ENCODE data around the gene SPRR1A.

SPRR1A gene

DNA sequence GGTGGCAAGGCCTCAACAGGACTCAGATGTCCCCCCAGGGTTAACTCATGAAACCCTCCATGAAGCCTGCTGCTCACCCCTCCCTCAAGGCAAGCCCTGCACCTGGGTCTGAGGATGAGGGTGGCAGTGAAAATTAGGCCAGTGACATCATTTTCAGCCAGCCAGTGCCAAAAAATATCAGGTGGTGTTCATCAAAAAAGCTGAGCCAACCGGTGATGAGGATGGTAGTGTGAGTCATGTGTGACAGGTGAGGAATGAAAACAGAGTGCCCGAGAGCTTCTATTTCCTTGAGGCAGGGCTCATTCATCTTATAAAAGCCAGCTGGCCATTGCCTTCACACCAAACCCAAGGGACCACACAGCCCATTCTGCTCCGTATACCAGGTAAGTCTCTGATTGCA lies at the start of gene SPRR1A:
Gene SPRR1A, plus strand, starts transcription at position 339 of the 400 bp plus-strand sequence. CDS start 1,150 bp downstream, outside the sequence.
- no peak for DNase-seq

- no peak for DNase-seq
Measured at GRCh38 chr1:152940614-152941013, 43.3 kb upstream of the SPRR1A start.

GRCh38 chr1:152941037-152941711 lies 42.7 kb upstream of the SPRR1A start:
- DNase-seq, result no peak

- DNase-seq, result no peak
Measured at GRCh38 chr1:152942161-152942560, 41.7 kb upstream of the SPRR1A start.

DNA sequence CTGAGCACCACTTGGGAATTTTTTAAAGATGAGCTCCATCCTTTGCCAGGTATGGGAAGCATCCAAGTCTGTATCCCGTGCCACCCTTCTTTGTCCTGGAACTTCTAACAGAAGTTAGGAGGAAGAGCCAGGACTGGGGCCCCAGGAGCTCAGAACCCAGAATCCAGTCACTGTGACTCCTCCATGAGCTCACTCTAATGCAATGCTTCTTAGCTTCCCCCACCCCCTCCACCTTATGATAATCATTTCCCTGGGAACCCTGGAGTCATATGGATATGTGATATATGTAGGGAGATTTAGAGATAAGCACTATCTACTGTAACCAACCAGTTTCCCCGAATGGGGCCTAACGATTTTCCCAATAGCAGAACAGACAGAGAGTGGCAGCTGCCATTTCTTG lies 37.6 kb upstream of the SPRR1A start:
- no peak for DNase-seq

DNA sequence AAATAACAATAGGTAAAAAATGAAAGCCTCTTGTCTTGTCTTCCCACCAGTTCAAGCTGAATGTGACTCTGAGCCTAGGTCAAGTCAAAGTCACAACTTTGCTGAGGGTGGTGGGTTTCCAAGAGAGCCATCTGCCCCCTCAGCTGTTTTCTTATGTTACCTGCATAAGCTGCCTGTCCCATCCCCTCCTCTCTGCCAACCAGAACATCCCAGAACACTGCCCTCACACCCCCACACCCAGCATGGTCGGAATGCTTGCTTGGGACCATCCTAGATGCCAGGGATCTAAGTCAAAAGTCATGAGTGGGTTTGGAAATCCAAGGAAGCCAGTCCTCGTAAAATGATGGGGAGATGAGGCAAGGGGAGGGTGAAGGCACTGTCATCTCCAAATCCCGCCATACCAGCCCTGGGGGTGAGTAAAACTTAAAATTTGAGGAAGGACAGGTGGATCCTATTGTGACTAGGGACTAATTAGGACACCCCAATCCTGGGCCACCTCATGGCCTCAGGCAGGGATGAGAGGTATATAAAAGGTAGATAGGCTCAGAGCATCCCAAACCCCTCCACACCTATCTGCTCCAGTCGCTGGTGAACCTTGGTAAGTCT lies 37.1 kb upstream of the SPRR1A start, which contains the start of gene SPRR5:
Gene SPRR5, plus strand, starts transcription at position 556 of the 606 bp plus-strand sequence. CDS start 1,349 bp downstream, outside the sequence.
- DNase-seq, result no peak

- no peak for DNase-seq
Measured at GRCh38 chr1:152951711-152952110, 32.2 kb upstream of the SPRR1A start.

DNA sequence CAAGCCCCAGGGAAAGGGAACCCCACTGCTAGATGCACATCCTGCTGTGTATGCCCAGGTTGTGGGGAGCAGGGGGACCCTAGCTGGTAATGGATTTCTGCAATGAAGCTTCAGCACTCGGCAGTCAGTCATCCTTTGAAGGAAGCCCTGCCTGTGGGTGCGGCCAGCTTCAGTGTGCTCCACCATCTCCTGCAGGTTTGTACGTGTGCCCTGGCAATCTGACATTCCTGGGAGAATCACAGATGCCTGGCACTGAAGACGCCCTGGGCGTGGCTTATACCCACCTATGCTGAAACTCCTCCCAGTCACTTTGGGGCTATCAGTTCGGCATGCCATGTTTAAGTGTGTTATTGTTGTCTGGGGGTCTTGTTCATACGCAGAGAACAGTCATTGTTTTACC lies 30.1 kb upstream of the SPRR1A start:
- DNase-seq, result no peak

DNA sequence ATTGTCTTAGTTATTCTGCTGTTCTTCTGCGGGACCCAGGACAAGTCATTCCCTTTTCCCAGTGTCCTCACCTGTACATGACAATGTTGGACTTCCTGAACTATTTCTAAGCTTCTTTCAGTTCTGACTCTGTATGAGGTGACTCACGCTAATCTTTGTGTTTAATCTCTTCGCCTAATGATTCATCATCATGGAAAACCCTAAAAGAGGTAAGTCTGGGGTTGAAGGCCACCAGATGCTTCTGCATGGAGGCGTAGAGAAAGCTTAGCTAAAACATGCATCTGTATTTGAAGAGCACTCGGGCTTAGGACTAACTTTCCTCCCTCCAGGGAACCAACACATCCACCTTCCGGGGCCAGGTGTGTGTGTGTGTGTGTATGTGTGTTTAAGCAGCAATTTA lies 29.4 kb upstream of the SPRR1A start:
- no peak for DNase-seq

- no peak for DNase-seq
Measured at GRCh38 chr1:152957561-152957960, 26.3 kb upstream of the SPRR1A start.

DNA sequence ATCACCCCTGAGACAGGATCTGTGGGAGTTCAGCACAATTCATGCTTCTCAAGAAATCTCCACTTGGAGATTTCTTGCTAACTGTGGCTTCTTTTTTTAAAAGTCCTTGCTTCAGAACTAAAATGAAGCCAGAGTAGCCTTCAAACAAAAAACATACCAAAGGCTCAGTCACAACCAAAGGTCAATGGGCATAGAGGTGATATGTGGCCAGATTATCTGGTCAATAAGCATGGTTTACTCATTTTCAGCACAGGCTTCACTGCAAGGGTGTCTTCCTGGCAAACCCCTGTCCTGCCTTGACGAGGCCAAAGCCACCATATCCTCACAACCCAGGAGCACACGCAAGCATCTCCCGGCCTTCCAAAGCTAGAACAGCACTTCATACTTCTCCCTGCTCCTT lies 24.6 kb upstream of the SPRR1A start:
- no peak for DNase-seq

GRCh38 chr1:152959801-152960451 lies 24.0 kb upstream of the SPRR1A start:
- no peak for DNase-seq

DNA sequence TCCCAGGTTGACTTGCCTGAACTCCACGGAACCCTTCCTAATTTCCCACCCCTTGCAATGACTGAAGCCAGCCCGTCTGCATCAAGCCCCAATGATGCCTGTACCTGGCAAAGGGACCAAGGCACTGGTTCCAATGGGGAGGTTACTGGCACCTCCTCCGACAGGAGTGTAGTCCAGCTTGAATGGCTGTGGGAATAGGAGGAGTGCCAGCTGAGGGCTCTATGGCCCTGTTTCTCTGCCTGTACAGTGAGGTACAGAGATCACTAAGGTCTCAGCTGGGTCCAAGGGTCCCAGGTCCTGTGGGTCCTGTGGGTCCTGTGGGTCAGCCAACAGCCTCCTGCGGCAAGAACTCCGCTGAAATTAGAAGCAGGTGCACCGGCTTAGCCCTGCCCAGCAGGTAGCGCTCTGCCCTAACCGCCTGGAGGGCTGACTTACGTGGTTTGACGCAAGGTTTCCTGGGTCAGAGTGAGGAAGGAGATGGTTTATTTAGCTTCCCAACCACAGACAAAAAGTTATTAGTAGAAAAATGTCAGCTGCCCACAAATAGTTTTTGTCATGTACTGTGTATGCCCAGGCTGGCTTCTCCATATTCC lies 23.3 kb upstream of the SPRR1A start:
- no peak for DNase-seq

GRCh38 chr1:152961226-152961891 lies 22.5 kb upstream of the SPRR1A start:
- DNase-seq, result no peak

GRCh38 chr1:152962876-152963415 lies 20.9 kb upstream of the SPRR1A start:
- DNase-seq, result no peak

GRCh38 chr1:152964536-152964935 lies 19.3 kb upstream of the SPRR1A start:
- DNase-seq, result no peak

DNA sequence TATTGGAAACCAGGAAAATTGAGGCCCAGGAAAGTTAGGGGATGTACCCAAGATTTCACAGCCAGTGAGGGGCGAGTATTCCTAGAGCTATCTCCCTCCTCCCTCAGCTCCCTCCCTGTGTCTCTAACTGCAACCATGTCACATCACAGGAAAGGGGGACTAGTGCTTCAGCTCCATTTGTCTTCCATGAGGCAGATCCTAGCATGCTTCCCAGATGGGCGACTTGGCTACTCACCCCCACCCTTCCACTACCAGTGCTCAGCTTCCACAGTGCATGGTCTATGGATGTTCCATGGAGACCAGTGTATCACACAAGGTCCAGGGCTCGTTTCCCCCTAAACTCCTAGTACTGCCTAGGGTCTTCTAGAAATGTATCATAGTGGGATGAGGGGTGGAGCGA lies 18.0 kb upstream of the SPRR1A start:
- DNase-seq, result no peak

GRCh38 chr1:152967201-152967600 lies 16.7 kb upstream of the SPRR1A start:
- DNase-seq, result no peak

- DNase-seq, result no peak
Measured at GRCh38 chr1:152968248-152968647, 15.6 kb upstream of the SPRR1A start.

DNA sequence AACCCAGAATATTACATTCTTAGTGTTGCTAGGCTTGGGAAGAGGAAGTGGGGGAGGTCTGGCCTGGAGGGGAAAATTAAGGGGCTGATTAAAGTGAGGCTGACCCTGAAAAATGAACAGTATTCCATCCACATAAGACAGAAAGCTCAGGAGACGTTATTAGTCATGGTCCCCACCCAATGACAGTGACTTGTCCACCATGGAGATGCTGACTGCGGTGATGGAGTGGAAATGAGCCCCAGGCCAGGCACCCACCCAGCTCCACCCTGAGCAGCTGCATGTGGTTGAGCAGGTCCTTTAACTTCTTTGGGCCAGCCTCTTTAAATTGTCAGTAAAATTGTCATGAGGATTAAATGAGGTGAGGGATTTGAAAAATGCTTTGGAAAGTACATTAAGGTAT lies 14.8 kb upstream of the SPRR1A start:
- no peak for DNase-seq

DNA sequence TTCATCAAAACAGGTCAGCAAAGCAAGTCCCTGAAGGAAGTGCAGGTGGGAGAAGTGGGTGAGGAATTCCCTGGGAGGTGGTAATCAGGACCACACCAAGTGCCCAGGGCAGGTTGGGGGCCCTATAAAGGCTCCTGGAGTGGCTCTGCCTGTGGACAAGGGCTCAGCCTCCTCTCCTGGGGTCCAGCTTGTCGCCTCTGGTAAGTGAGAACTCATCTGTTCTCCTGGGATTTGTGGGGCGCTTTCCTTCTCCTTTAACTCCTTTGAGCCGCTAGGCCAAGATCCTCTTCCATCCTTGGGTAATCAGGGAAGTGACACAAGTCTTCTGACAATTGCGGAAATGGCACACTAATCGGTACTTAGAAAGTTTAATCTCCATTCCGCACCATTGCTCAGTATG lies 13.4 kb upstream of the SPRR1A start, which contains the start of gene SPRR4:
Gene SPRR4, plus strand, starts transcription at position 154 of the 400 bp plus-strand sequence. CDS start 1,243 bp downstream, outside the sequence.
- DNase-seq, result no peak

DNA sequence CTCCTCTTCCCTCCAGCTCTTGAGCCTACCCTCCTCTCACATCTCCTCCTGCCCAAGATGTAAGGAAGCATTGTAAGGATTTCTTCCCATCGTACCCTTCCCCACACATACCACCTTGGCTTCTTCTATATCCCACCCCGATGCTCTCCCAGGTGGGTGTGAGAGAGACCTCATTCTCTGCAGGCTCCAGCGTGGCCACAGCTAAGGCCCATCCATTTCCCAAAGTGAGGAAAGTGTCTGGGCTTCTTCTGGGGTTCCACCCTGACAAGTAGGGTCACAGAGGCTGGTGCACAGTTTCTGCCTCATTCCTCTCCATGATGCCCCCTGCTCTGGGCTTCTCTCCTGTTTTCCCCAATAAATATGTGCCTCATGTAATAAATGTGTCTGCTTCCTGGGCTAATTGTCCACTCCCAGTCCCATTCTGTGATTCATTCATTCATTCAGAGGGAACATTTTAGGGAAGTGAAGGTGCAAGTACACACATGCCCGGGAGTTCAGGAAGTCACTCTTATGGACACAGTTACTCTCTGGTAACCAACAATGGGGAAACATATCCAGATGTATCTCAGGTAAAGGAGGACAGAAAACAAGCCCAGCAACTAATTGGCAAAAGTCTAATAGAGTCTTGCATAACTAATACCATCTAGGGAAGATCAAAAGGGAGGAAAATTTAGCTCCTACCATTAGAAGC lies 11.5 kb upstream of the SPRR1A start:
- no peak for DNase-seq
